Stimulated activated CD4-positive, alpha-beta T cell treated with anti-CD3 and anti-CD28 coated beads, Interleukin-2, amount 100 ng/mL, for 24 hours (primary cell): ENCODE results near the gene PTPN21.
"Not testable (repeated sequence)": the region's sequence is repeated elsewhere in the genome, so short reads cannot be mapped to it uniquely, and the experiment has no call there.

Experiments
- DNase-seq, 2 donors: peaks; one replicate each; pipeline ENCODE4 v3.0.0-alpha.2; 2020

Gene PTPN21

GRCh38 chr14:88551980-88552431 lies 2.8 kb downstream of the PTPN21 start:
- DNase-seq: no peak

- peak; percentile 64 to 72 for DNase-seq
These were observed 3.5 kb downstream of the PTPN21 start for GRCh38 chr14:88551094-88551870.

GRCh38 chr14:88550078-88550477 lies 4.7 kb downstream of the PTPN21 start:
- no peak for DNase-seq

GRCh38 chr14:88547386-88547780 lies 7.4 kb downstream of the PTPN21 start:
- DNase-seq: no peak

GRCh38 chr14:88546621-88547385 lies 8.0 kb downstream of the PTPN21 start:
- DNase-seq: no peak

DNA sequence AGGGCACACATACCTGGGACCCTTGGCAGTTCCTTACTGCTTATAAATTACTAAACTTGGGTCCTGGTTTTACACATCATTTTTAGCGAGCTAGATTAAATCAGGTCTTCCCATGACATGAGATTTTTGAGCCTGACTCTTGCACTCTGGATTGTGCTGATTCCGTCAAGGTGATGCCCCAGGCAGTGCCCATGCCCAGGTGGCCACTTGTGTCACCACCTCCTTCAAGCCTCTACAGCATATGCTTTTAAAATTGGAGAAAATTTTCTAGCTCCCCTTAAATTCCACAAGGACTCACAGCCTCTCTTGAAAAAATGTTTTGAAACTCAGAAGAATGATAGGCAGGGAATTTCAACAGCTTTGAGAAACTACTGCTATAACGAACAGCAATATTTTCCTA lies 9.6 kb downstream of the PTPN21 start:
- DNase-seq: no peak

DNA sequence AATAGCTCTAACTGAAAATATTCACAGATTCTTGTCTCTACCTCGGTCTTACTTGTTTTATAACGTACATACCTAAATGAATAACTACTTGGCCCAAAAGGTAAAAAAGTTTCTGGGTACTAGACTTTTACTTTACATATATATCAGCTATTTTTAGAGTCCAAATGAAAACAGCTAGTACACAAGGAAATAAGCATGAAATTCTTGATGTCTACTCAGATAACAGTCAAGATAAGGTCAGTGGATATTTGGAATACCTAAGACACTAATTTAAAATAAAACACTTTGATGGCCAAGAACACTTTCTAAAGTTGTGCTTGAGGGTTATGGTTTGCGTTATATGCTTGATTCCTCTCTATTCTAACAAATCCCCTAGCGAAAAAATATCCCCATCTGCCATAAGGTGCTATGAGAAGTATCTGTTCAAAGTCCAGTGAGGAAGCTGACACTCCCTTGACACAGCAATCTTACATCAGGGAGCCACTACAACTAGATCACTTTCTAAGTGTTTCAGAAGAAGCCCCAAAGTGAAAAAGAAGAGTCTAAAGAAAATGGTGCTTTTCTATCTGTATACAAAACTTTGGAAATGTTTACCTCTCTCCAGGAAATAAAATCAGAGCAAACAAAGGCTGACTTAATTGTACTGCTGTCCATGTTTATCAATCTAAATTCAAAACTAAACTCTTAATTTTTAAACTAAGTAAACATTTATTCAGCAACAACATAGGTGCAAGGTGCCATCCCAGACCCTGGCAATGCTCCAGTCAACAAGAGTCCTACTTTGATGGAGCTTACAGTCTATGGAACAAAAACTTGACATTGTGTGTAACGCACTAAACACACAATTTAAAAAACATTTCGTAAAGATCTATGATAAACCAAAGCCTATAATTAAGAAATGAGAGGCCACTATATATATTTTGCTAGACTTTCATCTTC lies 11.7 kb downstream of the PTPN21 start:
- DNase-seq: no peak

- DNase-seq: no peak
These were observed 13.5 kb downstream of the PTPN21 start for GRCh38 chr14:88541324-88541723.

GRCh38 chr14:88535813-88536212 lies 19.0 kb downstream of the PTPN21 start:
- DNase-seq: no peak

GRCh38 chr14:88535149-88535548 lies 19.7 kb downstream of the PTPN21 start:
- DNase-seq: no peak

GRCh38 chr14:88533064-88533602 lies 21.7 kb downstream of the PTPN21 start:
- DNase-seq: no peak

DNA sequence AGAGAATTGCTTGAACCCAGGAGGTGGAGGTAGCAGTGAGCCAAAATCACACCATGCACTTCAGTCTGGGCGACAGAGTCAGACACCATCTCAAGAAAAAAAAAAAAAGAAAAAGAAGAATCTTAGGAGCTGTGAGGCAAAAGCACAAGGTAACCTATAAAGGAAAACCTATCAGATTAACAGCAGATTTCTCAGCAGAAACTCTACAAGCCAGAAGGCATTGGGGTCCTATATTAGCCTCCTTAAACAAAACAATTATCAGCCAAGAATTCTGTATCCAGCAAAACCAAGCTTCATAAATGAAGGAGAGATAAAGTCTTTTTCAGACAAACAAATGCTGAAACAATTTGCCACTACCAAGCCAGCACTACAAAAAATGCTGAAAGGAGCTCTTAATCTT lies 24.9 kb downstream of the PTPN21 start:
- DNase-seq: not testable (repeated sequence)

- DNase-seq: no peak
These were observed 32.4 kb downstream of the PTPN21 start for GRCh38 chr14:88522393-88522792.

DNA sequence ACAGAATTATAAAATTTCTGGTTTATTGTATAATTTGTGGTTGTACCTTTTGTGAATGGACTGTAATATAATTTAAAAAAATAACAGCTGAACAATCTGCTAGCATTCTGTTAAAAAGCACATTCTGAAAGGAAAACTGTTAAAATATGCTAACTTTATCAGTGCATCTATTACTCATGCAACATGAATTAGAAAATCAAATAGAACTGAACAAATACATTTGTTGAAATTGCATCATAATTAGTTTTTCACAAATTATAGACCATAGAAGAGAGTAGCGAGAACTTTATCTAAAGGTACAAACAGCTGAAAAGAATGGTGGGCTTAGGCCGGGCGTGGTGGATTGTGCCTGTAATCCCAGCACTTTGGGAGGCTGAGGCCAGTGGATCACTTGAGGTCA lies 33.0 kb downstream of the PTPN21 start:
- DNase-seq: no peak

- DNase-seq: no peak
These were observed 34.9 kb downstream of the PTPN21 start for GRCh38 chr14:88519907-88520306.

- DNase-seq: no peak
These were observed 36.0 kb downstream of the PTPN21 start for GRCh38 chr14:88518592-88519512.

GRCh38 chr14:88516861-88517357 lies 37.9 kb downstream of the PTPN21 start:
- no peak for DNase-seq

DNA sequence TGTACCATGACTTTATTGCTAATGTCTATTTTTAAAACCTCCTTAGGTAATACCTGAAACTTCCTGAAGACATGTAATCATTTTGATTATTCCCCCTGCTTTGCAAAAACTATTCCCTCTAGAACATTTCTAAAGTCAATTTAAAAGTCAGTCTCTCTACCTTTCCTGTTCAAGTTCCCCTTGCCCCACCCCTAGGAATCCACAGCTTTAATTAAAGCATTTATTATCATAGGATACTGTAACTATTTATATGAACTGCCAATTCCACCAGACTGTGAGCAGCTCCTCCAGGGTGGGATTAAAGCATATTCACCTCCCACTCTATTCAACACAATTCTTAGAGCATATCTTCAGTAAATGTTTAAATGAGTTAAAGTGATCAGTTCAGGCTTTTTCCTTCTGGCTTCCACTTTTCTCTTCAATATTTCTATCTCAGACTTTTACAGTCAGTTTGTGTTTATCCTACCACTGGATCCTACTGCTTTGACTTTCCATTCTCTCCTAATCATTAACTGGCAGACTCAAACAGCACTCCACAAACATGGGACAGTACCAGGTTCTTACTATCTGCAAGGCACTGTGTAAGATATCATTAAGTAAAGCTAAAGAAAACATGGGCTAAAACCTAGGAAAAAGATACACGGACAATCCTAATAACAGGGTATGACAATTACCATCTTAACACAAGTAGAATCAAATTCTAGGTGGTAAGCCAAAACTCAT lies 39.1 kb downstream of the PTPN21 start:
- DNase-seq: no peak

DNA sequence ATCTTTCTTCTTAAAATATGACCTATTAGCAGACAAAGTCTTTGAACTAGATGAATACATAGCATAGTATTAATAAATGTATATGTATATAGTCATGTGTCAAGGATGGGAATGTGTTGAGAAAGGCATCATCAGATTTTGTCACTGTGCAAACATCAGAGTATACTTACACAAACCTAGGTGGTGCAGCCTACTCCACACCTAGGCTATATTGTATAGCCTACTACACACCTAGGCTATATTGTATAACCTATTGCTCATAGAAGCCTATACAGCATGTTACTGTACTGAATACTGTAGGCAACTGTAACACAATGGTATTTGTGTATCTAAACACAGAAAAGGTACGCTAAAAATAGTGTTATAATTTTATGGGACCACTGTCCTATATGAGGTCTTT lies 47.6 kb downstream of the PTPN21 start:
- DNase-seq: no peak

GRCh38 chr14:88505621-88506020 lies 49.2 kb downstream of the PTPN21 start:
- DNase-seq: no peak

DNA sequence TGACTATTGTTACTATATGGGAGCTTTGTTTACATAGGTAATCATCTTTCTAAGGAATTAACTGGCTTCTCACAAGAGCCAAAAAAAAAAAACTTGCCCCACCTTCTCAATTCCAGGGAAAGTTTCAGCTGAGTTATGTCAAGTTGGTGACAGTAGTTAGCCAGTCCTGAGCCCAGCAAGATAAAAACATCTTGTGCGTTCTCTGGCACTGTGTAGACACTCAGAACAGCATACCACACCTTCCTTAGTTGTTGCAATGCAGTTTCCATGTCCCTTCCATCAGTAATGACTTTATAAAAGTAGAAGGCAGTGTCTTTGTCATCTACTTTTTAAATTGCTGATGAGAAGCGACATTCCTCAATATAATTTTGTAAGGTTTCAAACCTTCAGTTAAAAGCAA lies 50.2 kb downstream of the PTPN21 start:
- no peak for DNase-seq
